B cell (primary cell): ENCODE measurements around the gene ARHGAP22. TPM values are rescaled to one million over a fixed set of nuclear protein-coding genes. Genes with fewer than 3 reads are reported as not detected.

ENCODE experiments used
- ATAC-seq: fragments of 200-7000 bp; cut with Tn5 transposase; one replicate; pipeline ENCODE4 v1.10.0; 2021; ENCODE audit warnings: low read depth, mild to moderate bottlenecking, moderate number of reproducible peaks, moderate library complexity
- CTCF ChIA-PET: fragments of 350-600 bp; sonication (Branson Sonifier 250); formaldehyde crosslinking; loops from one replicate; lab custom pipeline; 2021; ENCODE audit warnings: antibody characterized with exemption, inconsistent platforms; lab: Charles Lee
- POLR2A ChIA-PET: fragments of 350-600 bp; sonication (Branson Sonifier 250); formaldehyde crosslinking; loops from one replicate; lab custom pipeline; 2021; ENCODE audit warnings: antibody characterized with exemption; lab: Charles Lee
- DNase-seq: peaks from one replicate; pipeline ENCODE4 v3.0.0; 2013
- H2AFZ ChIP-seq: 2 replicates; pipeline ENCODE4 v1.6.1; 2012; ENCODE audit warnings: mild to moderate bottlenecking, low read depth, low read length; ENCODE audit not compliant: insufficient read depth, poor library complexity, severe bottlenecking
- H3K27ac ChIP-seq, 2 donors: 1 replicate in 1 of 2; 2 replicates in 1 of 2; pipeline ENCODE4 v1.5.1; 2012 to 2013; ENCODE audit warnings: low read length in 2 of 2, mild to moderate bottlenecking in 2 of 2, moderate library complexity in 1 of 2
- H3K27me3 ChIP-seq, 4 experiments: fragments of 200-600 bp in 1 of 4; sonication (generic) in 1 of 4; replicated peaks in 1 of 4; 1 replicate in 2 of 4; 2 replicates in 2 of 4; pipeline versions ENCODE4 v1.6.1 to v1.7.0; 2013 to 2016; ENCODE audit warnings: low read length in 3 of 4, mild to moderate bottlenecking in 2 of 4, mixed read lengths in 1 of 4, moderate library complexity in 1 of 4; ENCODE audit not compliant: insufficient read depth in 4 of 4, control insufficient read depth in 3 of 4; ENCODE audit errors: control extremely low read depth in 1 of 4
- H3K36me3 ChIP-seq, 2 experiments: replicated peaks in 1 of 2; 1 replicate in 1 of 2; 2 replicates in 1 of 2; pipeline versions ENCODE4 v1.6.1 to v1.7.1; 2013; ENCODE audit warnings: low read length in 1 of 2; ENCODE audit not compliant: insufficient read depth in 2 of 2, control insufficient read depth in 1 of 2; ENCODE audit errors: control extremely low read depth in 1 of 2, extremely low read depth in 1 of 2
- H3K4me1 ChIP-seq, 2 donors: fragments of 200-600 bp in 1 of 2; sonication (generic) in 1 of 2; 1 replicate in 1 of 2; 2 replicates in 1 of 2; pipeline versions ENCODE4 v1.5.1 to v1.6.1; 2013 to 2017; ENCODE audit warnings: low read length in 2 of 2; ENCODE audit not compliant: control insufficient read depth in 2 of 2, insufficient read depth in 2 of 2
- H3K4me2 ChIP-seq: replicated peaks from 2 replicates; pipeline ENCODE3; 2012; ENCODE audit warnings: mild to moderate bottlenecking, low read depth, low read length; ENCODE audit not compliant: poor library complexity, severe bottlenecking
- H3K4me3 ChIP-seq, 5 experiments: fragments of 200-600 bp in 1 of 5; sonication (generic) in 1 of 5; 1 replicate in 3 of 5; 2 replicates in 2 of 5; pipeline versions ENCODE4 v1.5.1 to v1.7.0; 2011 to 2016; ENCODE audit warnings: low read length in 4 of 5, mild to moderate bottlenecking in 4 of 5, low read depth in 2 of 5, control low read depth in 1 of 5, moderate library complexity in 1 of 5; ENCODE audit not compliant: insufficient read depth in 1 of 5; ENCODE audit errors: control extremely low read depth in 1 of 5, extremely low read depth in 1 of 5
- H3K79me2 ChIP-seq: fragments of 200-600 bp; sonication (generic); one replicate; pipeline ENCODE4 v1.6.0; 2016; ENCODE audit warnings: low read length; ENCODE audit not compliant: control insufficient read depth, insufficient read depth
- H3K9ac ChIP-seq: fragments of 200-600 bp; sonication (generic); 2 replicates; pipeline ENCODE4 v1.6.1; 2017; ENCODE audit warnings: mild to moderate bottlenecking, low read length, moderate library complexity
- H3K9me3 ChIP-seq, 3 donors: one replicate each; pipeline versions ENCODE4 v1.6.1 to v1.7.1; 2013; ENCODE audit warnings: low read length in 2 of 3; ENCODE audit not compliant: control insufficient read depth in 2 of 3, insufficient read depth in 1 of 3; ENCODE audit errors: control extremely low read depth in 1 of 3
- H4K20me1 ChIP-seq: 2 replicates; pipeline ENCODE4 v1.6.0; 2012; ENCODE audit warnings: mild to moderate bottlenecking, low read length; ENCODE audit not compliant: insufficient read depth, control insufficient read depth, poor library complexity, severe bottlenecking
- H3K27ac Mint-ChIP-seq: one replicate; pipeline ENCODE4 v1.8.0; 2021; ENCODE audit warnings: mixed read lengths
- H3K27me3 Mint-ChIP-seq: one replicate; pipeline ENCODE4 v1.8.0; 2021; ENCODE audit warnings: mixed read lengths
- H3K4me1 Mint-ChIP-seq: one replicate; pipeline ENCODE4 v1.8.0; 2021; ENCODE audit warnings: mixed read lengths
- H3K4me3 Mint-ChIP-seq: one replicate; pipeline ENCODE4 v1.8.0; 2021; ENCODE audit warnings: mixed read lengths
- H3K9me3 Mint-ChIP-seq: one replicate; pipeline ENCODE4 v1.8.0; 2022; ENCODE audit warnings: mixed read lengths; ENCODE audit not compliant: insufficient read depth
- CTCF ChIP-seq: fragments of 200-600 bp; IDR thresholded peaks from one replicate; pipeline ENCODE4 v1.8.0; 2022; ENCODE audit warnings: antibody characterized with exemption, mild to moderate bottlenecking
- EZH2 ChIP-seq: IDR thresholded peaks from 2 replicates; pipeline ENCODE4 v1.6.1; 2012; ENCODE audit warnings: borderline replicate concordance, low read depth, mild to moderate bottlenecking, moderate library complexity, low read length; ENCODE audit not compliant: insufficient read depth, poor library complexity, severe bottlenecking
- WGBS: methylation state at CpG from one replicate; pipeline ENCODE4 v1.1.5; 2013; ENCODE audit warnings: missing lambda C conversion rate; ENCODE audit not compliant: insufficient coverage; 5-methylcytosine and 5-hydroxymethylcytosine counted together
- intact Hi-C: fragments of 100-400 bp; cut with micrococcal nuclease; formaldehyde crosslinking; loops from one replicate; pipeline ENCODE4 v1.10.0; 2022
- polyA plus RNA-seq: library from polyadenylated mRNA; depleted of rRNA; stranded (reverse); fragments of >200 nt; gene quantifications from 2 replicates; pipeline ENCODE4 v1.2.3, GENCODE V29; 2012
- total RNA-seq, 2 donors: library from RNA; stranded (reverse); fragments of 120-200 nt in 1 of 2; gene quantifications; 1 replicate in 1 of 2; 2 replicates in 1 of 2; pipeline versions ENCODE4 v1.2.3 to v1.2.4, GENCODE V29; 2013 to 2022

The ARHGAP22 gene
- total and polyA plus RNA-seq, 2 donors (not counting 1 experiment from before 2014, with no cell fraction given), result 1.9 to 2.0 TPM

- WGBS, result 83% methylated on average over 1 of the region's 2 CpGs
- Histone ChIP-seq H3K4me1 (peaks cover 27 to 29% of the 10 kb centered on the region in 2 donors), H3K36me3 (no peaks in the 10 kb centered on the region), H3K4me3 (no peak overlapping the region), H3K9me3 (no peaks in the 10 kb centered on the region), H2AFZ (no peak overlapping the region), H4K20me1 (no peaks in the 10 kb centered on the region), H3K27ac (no peak overlapping the region), H3K4me2 (no peak overlapping the region), H3K9ac (no peak overlapping the region), H3K27me3 (peaks cover 0 to 17% (median 1%) of the 10 kb centered on the region in 4 experiments), H3K79me2 (no peaks in the 10 kb centered on the region)
- Mint-ChIP-seq H3K27ac (no peak overlapping the region), H3K4me1 (peaks cover 29% of the 10 kb centered on the region), H3K9me3 (no peaks in the 10 kb centered on the region), H3K4me3 (no peak overlapping the region), H3K27me3 (peaks cover 27% of the 10 kb centered on the region)
- no peak for TF ChIP-seq CTCF
- no peak for TF ChIP-seq EZH2
- ATAC-seq, result no peak
- DNase-seq, result no peak
- POLR2A ChIA-PET, result interaction anchor here (1.4 kb wide), 1 partner anchor 26 kb away, joined by 3 read pairs; no protein-coding TSS in a partner anchor
- CTCF ChIA-PET, result interaction anchor here (1.2 to 8.5 kb wide), 2 partner anchors 11 to 68 kb away, joined by 5 to 92 read pairs; no protein-coding TSS in a partner anchor
- intact Hi-C loops, result no loop called here
These were observed 15.8 kb upstream of the ARHGAP22 start for GRCh38 chr10:48620719-48621118.

- peaks cover 28% of the 10 kb centered on the region for H3K27me3 Mint-ChIP-seq
- H3K4me3 Mint-ChIP-seq, result no peak overlapping the region
- H4K20me1 ChIP-seq, result no peaks in the 10 kb centered on the region
- intact Hi-C loops, result no loop called here
- CTCF ChIA-PET, result interaction anchor here (2.9 kb wide), 1 partner anchor 40 kb away, joined by 67 read pairs; no protein-coding TSS in a partner anchor
- H3K79me2 ChIP-seq, result no peaks in the 10 kb centered on the region
- H3K9me3 ChIP-seq, result peaks cover 0 to 5% (median 0%) of the 10 kb centered on the region in 3 donors
- H3K9ac ChIP-seq, result no peak overlapping the region
- WGBS, result no CpG with 5 or more reads among the region's 1 CpG
- POLR2A ChIA-PET, result no interaction called here
- H2AFZ ChIP-seq, result no peak overlapping the region
- H3K4me3 ChIP-seq, result no peak overlapping the region
- H3K9me3 Mint-ChIP-seq, result no peaks in the 10 kb centered on the region
- TF ChIP-seq CTCF (no peak), EZH2 (no peak)
- DNase-seq, result no peak
- peaks cover 3 to 8% of the 10 kb centered on the region in 2 donors for H3K4me1 ChIP-seq
- ATAC-seq, result no peak
- no peak overlapping the region for H3K27ac ChIP-seq
- peaks cover 0 to 4% (median 1%) of the 10 kb centered on the region in 4 experiments for H3K27me3 ChIP-seq
- H3K4me2 ChIP-seq, result no peak overlapping the region
- no peak overlapping the region for H3K27ac Mint-ChIP-seq
- no peaks in the 10 kb centered on the region for H3K36me3 ChIP-seq
- H3K4me1 Mint-ChIP-seq, result peaks cover 10% of the 10 kb centered on the region
These were observed 11.6 kb upstream of the ARHGAP22 start for GRCh38 chr10:48616436-48616835.
